GM19455 (cell line): ENCODE data around the gene NTSR1.

ENCODE experiments used
- ATAC-seq: cut with Tn5 transposase; IDR thresholded peaks from one replicate; pipeline ENCODE4 v1.9.1; 2021; ENCODE audit not compliant: unreplicated experiment

The NTSR1 gene

DNA sequence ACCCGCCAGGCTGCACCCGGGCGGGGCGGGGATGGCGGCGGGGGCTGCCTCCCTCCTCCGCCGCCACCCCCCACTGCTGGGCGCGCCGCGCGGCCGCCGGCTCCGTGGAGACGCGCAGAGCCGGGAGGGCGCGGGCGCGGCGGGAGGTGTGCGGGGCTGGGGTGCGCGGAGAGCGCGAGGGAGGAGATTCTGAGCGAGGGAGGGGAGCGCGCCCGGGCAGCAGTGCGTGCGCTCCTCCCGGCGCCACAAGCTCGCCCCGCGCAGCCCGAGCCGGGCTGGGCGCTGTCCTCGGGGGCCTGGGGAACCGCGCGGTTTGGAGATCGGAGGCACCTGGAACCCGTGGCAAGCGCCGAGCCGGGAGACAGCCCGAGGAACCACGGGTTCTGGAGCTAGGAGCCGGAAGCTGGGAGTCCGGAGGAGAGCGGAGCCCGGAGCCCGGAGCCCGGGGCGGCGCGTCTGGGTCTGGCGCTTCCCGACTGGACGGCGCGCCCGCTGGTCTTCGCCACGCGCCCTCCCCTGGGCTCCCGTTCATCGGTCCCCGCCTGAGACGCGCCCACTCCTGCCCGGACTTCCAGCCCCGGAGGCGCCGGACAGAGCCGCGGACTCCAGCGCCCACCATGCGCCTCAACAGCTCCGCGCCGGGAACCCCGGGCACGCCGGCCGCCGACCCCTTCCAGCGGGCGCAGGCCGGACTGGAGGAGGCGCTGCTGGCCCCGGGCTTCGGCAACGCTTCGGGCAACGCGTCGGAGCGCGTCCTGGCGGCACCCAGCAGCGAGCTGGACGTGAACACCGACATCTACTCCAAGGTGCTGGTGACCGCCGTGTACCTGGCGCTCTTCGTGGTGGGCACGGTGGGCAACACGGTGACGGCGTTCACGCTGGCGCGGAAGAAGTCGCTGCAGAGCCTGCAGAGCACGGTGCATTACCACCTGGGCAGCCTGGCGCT lies at the start of gene NTSR1:
TSS of gene NTSR1 (plus strand) at position 246 of the 946 bp plus-strand sequence. CDS start at position 618, 372 bp downstream.
- ATAC-seq: no peak

DNA sequence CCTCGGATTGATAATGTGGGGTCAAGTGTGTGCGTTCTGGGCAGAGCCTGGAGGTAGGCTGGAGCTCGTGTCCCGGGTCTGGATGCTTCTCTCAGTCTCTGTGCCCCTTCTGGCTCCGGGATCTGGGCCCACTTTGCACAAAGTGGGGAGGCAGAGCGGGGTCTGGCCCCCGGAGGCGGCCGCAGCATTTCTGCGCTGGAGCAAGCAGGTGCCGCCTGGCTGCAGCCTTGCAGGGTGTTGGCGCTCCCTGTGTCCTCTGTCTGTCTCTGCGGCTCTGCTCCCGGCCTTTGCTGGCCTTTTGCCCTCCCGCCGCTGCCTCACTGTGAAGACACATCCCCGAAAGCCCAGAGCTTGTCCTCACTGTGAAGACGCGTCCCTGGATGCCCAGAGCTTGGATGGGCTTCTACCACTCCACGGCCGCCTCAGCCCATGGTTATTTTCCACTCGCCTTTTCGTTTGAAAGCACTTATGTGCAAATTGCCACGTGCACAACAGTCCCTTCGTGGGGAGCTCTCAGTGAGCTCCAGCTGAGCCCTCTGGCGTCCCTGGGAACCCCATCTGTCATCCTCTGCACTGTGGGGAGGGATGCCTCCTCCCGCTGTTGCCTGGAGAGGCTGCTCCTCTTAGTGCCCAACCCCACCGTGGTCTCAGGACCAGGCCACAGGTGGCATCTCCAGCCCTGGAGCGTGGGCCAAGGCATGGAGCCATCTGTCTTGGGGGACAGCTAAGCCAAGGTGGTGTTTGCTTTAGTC lies 49.0 kb upstream of the NTSR1 start:
- ATAC-seq: no peak

DNA sequence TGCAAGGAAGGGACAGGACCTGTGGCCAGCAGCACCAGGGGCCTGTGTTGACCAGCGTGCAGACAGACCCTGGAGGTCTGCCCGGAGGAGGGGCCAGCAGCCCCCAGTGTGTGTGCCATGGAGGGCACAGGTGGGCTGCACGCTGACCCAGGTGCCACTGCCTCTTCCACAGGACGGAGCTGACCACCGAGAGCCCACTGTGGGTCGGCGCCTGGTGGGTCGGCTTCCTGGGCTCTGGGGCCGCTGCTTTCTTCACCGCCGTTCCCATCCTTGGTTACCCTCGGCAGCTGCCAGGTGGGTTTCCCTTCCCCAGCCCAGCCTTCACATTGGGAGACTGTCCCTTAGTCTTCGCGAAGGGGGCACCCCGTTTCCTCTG lies 48.4 kb upstream of the NTSR1 start:
- ATAC-seq: no peak

DNA sequence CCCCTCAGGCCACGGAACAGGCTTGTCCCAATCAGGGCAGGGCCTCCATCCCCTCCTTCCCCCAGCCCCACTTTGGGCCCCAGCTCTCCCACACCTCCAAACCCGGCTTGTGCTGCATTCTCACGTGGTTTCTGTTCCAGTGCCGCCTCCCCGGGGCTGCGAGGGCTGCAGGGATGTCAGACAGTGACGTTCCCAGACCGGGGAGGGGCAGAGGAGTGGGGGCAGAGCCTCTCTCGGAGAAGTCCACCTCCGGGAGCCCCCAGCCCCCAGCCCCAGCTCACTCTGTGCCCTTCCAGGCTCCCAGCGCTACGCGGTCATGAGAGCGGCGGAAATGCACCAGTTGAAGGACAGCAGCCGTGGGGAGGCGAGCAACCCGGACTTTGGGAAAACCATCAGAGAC lies 47.9 kb upstream of the NTSR1 start:
- no peak for ATAC-seq

DNA sequence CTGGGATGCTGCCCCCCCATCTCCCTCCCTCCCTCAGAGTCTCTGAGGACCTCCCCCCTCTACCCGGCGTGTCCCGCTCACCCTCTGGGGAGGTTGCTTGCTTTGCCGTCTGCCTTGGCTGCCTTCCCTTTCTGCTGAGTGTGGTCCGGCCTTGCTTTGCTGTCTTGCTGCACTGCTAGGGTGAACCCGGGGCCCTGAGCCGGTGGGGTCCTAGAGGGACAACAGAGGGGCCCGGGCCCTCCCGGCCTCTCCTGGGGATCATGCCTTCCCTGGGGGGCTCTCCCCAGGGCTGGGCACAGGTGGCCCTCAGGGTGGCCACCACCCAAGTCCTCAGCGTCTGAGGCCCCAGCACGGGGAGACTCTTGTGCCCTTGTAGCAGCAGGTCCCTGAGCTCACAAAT lies 47.0 kb upstream of the NTSR1 start:
- ATAC-seq: no peak

DNA sequence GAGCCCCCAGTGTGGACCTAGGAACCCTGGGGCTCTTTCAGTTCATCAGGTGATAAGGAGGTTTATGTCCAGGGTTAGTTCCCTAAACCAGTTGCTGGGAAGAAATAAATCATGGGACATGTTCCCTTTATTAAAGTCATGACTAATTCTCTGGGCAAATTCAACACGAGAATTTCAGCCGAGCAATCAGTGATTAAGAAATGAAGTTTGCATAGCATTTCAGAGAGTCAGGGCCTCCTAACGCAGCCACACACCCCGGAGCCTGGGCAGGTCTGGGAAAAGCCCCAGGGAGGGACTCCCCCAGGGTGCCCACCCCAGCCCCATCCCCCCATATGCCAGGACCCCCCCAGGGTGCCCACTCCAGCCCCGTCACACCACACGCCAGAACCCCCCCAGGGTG lies 46.2 kb upstream of the NTSR1 start:
- ATAC-seq: no peak

DNA sequence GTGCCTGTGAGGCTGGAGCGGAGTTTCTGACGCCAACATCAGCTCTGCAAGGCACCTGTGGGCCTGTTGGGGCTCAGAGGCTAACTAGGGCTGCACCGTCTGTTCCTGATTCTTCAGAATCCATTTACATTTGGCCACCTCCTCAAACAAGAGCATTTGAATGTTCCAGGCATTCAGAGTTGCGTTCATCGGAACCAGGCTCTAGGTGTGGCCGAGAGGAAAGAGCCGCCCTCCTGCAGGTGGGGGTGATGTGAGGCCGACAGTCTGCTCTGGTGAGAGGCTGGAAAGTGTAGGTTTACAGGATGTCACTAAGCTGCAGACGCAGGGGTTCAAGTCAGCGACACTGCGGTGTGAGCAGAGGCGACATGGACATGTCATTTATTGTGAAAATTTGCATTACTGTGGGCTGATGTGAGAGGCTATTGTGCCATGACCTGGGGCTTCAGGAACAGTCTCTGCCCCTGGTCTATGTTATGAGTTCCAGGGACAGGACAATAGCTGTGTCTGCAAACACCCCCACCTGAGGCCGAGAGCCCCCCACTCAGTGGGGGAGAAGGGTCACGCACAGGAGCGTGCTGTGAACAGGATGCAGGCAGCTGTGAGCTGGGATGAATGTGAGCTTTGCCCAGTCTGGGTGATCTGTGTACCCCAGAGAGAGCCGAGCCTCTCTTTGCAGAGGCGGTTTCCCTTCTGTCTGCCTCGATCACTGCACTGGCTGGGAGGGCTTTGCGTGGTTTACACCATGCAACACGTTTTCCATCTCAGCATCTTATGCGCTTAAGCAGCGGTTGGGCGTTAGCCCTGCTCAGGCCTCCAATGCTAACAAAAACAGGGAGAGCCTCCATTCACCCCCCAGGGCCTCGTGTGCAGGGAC lies 45.3 kb upstream of the NTSR1 start:
- ATAC-seq: no peak

DNA sequence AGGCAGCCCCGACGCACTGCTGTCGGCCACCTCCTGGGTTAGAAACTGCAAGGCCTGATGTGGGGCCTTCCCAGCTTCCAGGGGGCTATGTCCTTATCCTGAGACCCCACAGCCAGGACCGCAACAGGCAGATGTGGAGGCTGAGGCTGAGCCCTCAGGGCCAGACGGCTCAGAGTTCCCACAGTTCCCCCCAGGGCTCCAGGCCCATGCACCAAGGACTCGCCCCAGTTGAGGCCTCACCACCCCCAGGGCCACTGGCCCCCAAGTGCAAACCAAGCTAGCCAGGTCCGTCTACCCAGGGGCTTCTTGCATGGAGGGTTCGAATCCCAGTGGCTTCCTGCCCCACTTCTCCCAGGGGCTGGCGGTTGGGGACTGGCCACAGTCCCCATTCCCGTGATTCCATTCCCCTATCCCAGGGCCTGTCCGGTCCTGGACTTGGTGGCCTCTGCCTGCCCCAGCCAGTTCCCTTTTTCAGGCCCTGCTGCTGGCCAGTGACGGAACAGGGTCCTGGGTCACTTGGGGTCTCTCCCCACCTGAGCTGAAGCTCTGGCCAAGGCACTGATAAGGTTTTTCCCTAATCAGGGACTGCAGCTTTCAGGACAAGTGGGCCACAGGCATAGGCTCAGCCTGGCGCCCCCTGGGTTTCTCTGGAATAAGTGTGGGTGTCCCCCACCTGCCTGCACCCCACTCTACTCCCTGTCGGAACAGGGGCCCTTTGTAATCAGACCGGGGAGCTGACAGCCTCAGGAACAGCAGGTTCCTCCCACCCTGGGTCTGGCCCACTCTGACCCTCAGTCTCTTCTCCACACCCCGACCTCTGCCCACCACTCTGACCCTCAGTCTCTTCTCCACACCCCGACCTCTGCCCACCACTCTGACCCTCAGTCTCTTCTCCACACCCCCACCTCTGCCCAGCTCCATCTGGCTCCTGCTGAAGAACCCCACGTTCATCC lies 44.3 kb upstream of the NTSR1 start:
- no peak for ATAC-seq

DNA sequence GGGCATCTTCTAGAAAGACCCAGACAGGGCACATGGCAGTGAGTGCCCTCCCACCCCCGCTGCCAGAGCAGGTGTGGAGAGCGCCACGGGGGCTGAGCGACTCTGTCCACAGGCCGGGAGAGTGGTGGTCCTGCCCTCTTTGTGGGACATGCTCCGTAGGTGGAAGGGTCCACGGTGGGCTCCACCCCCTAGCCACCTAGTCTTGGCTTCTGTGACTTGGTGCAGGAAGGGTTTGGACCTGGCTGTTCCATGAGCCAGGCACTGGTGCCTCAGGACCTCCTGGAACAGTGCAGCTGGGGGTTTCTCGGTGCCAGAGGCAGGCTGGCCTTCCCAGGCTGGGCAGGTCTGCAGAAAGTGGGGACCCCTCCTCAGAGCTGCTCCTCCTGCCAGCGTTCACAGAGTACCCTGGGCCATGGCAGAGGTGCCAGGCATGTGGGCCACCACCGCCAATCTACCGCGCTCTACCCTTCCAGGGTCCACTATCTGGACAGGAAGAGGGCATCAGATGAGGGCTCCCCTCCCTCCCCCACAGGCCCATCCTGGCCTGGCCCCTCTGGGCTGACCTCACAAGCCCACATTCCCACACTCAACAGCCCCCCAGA lies 43.4 kb upstream of the NTSR1 start:
- no peak for ATAC-seq

DNA sequence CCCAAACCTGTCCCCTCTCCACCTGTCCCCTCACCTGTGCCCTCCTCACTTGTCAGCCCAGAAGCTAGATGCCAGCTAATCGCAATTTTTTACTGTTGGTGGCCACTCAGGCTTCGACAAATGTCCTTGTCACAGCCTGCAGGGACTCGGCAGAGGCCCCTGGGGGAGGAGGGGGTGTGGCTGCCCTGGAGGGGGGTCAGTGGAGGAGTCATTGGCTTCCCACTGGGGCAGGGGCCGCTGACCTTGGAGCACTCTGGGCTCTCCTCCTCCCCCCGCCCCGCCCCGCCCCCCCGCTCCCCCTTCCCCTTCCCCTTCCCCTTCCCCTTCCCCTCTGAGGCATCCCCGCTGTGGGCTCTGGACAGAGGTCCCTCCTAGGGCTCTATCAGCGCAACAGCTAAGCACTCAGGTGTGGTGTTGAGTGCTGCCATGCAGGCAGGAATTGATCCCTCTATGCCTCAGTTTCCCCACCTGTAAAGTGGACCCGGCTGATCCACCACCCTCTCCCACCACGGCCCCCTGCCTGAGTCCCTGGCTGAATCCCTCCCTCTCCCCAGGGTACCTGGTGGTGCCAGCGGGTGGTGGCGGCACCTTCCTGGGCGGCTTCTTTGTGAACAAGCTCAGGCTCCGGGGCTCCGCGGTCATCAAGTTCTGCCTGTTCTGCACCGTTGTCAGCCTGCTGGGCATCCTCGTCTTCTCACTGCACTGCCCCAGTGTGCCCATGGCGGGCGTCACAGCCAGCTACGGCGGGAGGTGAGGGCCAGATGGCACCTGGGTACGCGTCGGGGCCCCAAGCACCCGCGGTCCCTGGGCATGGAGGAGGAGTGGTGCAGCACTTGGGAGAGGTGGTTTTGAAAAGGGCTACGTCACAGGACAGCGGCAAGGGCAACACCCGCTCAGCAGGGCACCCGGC lies 42.6 kb upstream of the NTSR1 start:
- ATAC-seq: no peak

DNA sequence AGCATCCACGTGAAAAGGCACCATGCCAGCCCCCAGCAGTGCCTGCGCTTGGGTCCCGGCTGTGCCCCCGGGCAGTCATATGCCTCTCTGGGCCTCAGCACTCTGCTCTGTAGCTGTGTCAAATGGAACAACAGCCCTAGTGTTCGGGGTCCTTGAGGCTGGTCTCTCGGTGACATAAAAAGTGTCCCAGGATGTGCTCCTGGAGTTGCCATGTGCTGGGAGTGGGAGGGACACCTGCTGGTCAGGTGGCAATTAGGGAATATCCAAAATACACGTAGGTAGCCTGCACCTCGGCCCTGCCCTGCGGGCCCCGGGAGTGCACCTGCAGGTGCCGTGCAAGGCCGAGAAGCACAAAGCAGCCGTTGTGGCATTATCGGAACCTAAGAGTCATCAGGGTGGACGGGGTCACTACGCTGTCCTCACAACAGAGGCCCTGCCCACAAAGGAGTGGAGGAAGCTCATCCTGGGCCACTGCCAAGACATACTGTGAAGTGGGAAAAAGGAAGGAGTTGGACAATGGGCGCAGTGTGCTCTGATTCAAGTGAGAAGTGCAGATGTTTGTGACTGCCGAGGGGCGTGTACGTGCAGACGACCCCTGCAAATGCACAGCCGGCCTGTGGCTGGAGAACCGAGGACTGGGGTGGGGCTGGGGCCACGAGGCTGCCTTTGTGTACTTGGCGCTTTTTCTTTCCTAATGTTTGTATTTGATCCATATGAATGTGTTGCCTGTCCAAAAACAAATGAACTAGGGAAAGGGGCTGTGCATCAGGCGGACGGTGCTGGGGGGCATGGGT lies 41.7 kb upstream of the NTSR1 start:
- ATAC-seq: no peak

DNA sequence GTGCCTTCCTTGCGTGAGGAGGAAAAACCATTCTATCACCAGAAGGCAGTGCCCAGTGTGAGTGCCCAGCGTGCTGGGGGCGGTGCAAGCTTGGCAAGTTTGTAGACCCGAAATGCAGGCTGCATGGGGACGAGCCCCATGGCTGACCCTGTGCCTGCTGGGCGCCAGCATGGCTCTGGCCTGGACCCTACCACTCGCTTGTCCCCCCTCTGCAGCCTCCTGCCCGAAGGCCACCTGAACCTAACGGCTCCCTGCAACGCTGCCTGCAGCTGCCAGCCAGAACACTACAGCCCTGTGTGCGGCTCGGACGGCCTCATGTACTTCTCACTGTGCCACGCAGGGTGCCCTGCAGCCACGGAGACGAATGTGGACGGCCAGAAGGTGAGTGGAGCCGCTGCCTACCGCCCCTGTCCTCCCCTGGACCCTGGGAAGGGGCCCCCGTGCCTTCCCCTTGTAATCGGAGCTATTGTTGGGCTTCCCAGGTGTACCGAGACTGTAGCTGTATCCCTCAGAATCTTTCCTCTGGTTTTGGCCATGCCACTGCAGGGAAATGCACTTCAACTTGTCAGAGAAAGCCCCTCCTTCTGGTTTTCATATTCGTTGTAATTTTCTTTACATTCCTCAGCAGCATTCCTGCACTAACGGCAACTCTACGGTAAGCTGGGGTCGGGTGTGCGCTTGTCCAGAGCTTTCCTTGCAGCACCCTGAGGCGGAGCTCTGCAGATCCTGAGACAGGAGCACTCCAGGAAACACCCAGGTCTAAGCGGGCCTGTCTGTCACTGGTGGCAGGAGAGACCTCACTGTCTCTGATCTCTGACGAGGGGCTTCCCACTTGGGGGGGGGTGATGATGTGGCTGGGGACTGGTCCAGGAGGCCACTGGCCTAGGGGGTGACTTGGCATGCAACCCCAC lies 40.9 kb upstream of the NTSR1 start:
- no peak for ATAC-seq

DNA sequence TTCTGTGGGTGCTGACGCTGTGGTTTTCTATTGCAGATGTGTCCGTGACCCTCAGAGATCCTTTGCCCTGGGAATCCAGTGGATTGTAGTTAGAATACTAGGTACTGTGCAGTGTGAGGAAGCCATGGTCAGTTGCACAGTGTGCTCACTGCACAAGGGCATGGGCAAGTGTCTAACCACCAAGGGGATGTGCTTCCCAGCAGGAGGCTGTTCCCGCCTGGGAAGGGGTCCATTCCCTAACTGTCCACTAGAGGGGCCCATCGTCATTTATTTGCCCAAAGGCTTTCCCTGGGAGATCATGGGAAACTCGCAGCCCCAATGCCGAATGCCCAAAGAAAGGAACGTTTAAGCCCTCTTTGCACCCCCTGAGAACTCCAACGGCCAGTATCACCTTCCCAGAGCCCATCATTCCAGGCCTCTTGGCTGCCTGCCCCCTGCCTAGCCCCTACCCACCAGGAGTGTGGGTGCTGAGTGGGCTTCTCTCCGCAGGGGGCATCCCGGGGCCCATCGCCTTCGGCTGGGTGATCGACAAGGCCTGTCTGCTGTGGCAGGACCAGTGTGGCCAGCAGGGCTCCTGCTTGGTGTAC lies 40.1 kb upstream of the NTSR1 start:
- no peak for ATAC-seq

DNA sequence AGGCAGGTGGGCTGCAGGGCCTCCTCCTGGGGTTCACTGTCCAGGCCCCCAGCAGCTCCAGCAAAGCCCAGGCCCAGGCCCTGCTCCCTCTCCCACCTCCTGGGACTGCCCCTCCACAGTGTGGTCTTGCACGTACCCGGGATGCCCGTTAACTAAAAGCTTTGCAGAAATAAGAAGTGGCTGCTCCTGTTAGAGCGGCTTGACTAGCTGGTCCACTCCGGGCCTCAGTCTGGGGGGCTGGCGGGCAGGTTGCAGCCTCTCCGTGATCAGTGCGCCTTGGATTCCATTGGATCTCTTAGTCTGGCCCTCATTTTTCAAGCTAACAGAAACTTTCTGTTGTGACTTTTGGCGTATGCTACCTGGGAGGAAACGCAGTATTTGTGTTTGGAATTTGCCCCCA lies 39.4 kb upstream of the NTSR1 start:
- no peak for ATAC-seq

DNA sequence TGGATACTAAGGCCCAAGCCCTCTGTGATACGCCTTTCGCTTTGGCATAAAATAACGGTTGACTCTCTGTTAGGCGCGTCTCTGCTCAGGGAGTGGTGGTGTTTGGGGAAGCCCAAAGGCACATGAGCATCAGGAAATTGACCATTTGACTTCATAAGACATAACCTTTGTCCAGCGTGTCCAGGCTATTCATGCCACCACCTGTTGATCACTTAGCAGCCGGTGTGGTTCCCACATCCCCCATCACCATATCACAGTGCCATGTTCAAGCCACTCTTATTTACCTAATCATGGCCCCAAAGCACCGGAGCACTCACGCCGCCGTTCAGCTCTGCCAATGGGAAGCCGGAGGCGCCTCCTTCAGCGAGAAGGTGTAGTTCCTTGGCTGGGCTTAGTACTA lies 38.5 kb upstream of the NTSR1 start:
- ATAC-seq: no peak

DNA sequence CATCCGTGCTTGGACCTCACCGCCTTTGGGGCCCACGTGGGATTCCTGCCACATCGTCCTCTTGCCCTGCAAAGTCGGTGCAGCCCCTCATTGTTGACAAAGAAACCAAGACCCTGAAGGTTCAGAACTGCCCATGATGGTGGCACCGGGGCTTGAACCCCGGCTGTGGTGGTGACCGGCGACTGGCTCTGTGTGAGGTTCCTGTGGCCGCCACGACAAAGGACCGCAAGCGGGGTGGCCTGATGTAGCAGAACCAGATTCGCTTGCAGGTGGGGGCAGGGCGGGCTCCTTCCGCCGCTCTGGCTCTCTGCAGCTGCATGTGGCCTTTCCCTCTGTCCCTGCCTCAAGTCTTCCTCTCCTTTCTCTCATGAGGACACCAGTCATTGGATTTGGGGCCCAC lies 37.6 kb upstream of the NTSR1 start:
- no peak for ATAC-seq

DNA sequence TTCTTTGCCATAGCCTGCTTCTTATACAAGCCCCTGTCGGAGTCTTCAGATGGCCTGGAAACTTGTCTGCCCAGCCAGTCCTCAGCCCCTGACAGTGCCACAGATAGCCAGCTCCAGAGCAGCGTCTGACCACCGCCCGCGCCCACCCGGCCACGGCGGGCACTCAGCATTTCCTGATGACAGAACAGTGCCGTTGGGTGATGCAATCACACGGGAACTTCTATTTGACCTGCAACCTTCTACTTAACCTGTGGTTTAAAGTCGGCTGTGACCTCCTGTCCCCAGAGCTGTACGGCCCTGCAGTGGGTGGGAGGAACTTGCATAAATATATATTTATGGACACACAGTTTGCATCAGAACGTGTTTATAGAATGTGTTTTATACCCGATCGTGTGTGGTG lies 36.9 kb upstream of the NTSR1 start:
- ATAC-seq: no peak
